LoVo (cell line): Measurements from ENCODE around the gene LXN.

ENCODE experiments used
- DNase-seq: peaks from one replicate; pipeline ENCODE4 v3.0.0-alpha.2; 2016; ENCODE audit warnings: low spot score

LXN gene

GRCh38 chr3:158668506-158668905 is 3.9 kb downstream of the LXN start:
- DNase-seq = no peak

GRCh38 chr3:158666416-158666815 is 6.0 kb downstream of the LXN start:
- DNase-seq = no peak

DNA sequence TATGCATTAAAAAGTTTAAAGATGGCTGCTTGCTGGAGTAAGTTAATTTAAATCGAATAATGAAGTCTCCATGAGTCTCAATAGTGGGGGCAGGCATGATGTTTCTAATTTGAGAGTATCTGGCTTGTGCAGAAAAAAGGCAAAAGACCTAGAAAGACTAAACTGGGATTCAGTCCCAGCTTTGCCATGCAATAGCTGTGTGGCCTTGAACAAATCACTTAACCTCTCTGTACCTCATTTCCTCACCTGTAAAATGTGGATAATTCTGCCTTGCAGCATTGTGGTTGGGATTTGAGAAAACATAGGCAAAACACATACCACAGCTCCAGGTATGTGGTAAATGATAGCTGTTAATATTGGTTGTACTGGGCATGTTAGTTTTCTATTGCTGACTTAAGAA is 8.6 kb downstream of the LXN start:
- no peak for DNase-seq

DNA sequence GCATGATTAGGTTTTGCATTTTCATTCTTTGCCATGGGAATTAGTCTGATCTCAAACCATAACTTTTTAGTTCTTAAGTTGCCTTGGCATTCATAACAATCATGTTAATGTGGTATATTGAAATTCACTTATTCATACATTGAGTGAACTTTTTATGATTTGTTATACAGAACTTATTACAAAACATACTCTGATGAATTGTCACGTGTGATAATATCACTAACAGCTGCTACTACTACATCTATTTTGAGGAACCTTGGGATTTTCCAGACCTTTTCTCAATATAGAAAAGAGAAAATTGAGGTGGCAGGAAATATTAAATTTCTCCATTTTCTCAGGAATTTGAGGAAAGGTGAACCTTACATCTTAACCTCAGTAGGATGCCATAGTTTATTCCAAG is 9.2 kb downstream of the LXN start:
- no peak for DNase-seq

- DNase-seq = no peak
Observed at GRCh38 chr3:158660711-158661110, 11.7 kb downstream of the LXN start.

GRCh38 chr3:158659454-158660237 is 12.8 kb downstream of the LXN start:
- DNase-seq = peak; percentile 50

DNA sequence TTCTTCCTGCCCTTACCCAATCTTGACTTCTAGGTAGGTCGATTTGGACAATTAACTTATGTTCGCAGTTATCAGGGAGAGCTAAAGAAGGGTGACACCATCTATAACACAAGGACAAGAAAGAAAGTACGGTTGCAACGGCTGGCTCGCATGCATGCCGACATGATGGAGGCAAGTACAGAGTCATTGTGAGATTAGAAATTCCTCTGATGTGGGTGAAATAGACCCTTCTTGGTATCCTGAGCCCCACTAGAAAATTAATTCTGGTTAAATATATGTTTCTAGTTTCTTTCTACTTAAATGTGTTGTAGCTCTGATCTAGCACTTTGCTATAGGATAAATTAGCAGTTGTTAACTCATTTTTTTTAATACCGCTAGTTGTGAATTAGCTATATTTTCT is 13.6 kb downstream of the LXN start:
- no peak for DNase-seq

DNA sequence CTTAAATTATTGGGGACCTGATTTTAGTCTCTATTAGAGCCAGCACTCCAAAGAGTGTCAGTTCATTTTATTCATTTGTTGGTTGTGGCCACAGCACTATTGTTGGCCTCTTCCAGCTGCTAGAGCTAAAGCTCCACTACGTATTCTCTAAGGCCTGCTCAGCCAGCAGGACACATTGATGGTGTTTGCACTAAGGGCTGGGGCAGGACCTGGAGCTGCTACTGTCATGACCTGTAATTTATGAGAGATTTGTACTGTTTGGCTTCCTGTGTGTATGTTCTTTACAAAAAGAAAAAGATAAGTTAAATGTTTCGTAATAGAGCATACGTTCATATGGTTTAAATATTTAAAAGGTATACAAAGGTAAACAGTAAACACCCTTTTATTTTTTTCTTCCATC is 20.0 kb downstream of the LXN start:
- no peak for DNase-seq

GRCh38 chr3:158651192-158651591 is 21.3 kb downstream of the LXN start:
- no peak for DNase-seq

- no peak for DNase-seq
Observed at GRCh38 chr3:158649791-158650190, 22.7 kb downstream of the LXN start.

- peak; percentile 95 for DNase-seq
Observed at GRCh38 chr3:158644345-158644908, 28.0 kb downstream of the LXN start, which contains the start of gene GFM1. Gene GFM1, plus strand, starts transcription at chr3:158644527. Its CDS starts 108 bp downstream, at chr3:158644635.

GRCh38 chr3:158642474-158643210 is 29.8 kb downstream of the LXN start:
- DNase-seq = no peak

- no peak for DNase-seq
Observed at GRCh38 chr3:158642005-158642404, 30.4 kb downstream of the LXN start.

DNA sequence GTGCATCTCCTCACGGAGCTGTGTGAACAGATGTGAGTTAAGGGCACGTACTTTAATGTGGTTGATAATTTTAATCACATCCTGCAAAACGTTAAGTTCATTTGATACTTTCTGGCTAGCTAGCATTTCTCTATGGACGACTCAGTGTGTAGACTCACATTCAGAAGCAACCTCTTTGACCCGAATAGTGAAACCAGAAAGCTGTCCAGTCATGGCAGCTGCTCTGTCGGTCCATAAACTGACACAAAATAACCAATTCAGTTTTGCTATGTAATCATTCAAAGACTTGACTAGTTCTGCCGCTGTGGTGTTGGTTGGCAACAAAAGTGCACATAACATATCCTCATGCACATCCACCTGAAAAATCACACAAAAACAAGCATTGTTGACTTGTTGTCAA is 31.8 kb downstream of the LXN start:
- no peak for DNase-seq

GRCh38 chr3:158631981-158632380 is 40.5 kb downstream of the LXN start:
- no peak for DNase-seq

GRCh38 chr3:158625881-158626280 is 46.6 kb downstream of the LXN start:
- no peak for DNase-seq

DNA sequence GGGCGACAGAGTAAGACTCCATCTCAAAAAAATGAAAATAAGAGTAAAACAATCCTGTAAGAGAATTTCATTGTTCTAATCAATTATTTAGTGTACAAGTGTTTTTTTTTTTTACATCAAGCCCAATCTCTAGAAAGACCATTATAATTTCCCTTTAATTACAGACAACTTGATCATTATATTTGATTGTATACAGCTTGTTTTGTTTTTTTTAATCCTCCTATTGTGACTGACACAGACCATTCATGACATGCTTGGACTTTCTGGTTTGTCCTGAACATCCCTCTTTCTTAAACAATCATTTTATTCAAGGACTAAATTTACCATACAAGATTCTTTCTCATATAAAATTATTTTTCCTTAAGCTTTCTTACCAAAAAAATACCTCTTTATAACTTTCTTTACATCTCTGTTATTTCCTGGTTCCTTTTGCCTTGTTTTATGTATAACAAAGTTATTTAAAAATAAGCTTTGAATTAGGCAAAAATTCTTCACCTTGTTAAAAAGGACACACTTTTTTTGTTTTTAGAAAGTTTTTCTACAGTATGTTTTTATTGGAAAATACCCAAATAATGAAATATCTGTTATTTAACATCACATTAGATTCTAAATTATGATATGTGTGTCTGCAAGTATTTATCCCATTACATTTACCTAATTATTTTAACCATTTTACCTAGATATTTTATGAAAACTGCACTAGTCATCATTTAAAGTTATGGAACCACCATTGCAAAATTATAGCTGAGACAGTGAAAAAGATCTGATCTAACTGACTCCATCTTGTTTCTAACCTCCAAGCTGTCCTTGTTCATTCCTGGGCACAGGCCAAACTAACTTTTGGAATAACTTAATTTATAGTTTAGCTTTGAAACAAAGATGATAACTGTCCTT is 54.2 kb downstream of the LXN start:
- no peak for DNase-seq
